HepG2 (cell line): ENCODE results near the gene ANAPC2. TPM values are rescaled to one million over a fixed set of nuclear protein-coding genes. Genes with fewer than 3 reads are reported as not detected.
A peak's percentile ranks its signal among the peaks of the same experiment; 100 is the strongest.

Source experiments
- DR1 ChIP-seq: sonication (generic); formaldehyde crosslinking; IDR thresholded peaks from 2 replicates; pipeline ENCODE4 v1.8.0; 2021; ENCODE audit warnings: mild to moderate bottlenecking, missing genetic modification reagents, inconsistent platforms
- IRX3 ChIP-seq: sonication (generic); formaldehyde crosslinking; IDR thresholded peaks from 2 replicates; pipeline ENCODE4 v1.8.1; 2023; ENCODE audit warnings: mild to moderate bottlenecking, low read depth, missing genetic modification reagents, borderline replicate concordance
- MAFG ChIP-seq: sonication (generic); formaldehyde crosslinking; IDR thresholded peaks from 2 replicates; pipeline ENCODE4 v1.5.1; 2020; ENCODE audit warnings: mild to moderate bottlenecking, missing genetic modification reagents
- MBNL3 ChIP-seq: fragments of 250-450 bp; sonication (Bioruptor Pico); conservative IDR thresholded peaks from 2 replicates; pipeline ENCODE4 v1.8.0; 2022; ENCODE audit warnings: mild to moderate bottlenecking, inconsistent platforms
- MEIS1 ChIP-seq: sonication (generic); formaldehyde crosslinking; IDR thresholded peaks from 2 replicates; pipeline ENCODE4 v1.9.0; 2021; ENCODE audit warnings: mild to moderate bottlenecking, missing genetic modification reagents, moderate library complexity, borderline replicate concordance
- MTA1 ChIP-seq: sonication (generic); formaldehyde crosslinking; IDR thresholded peaks from 2 replicates; pipeline ENCODE4 v1.4.0; 2020; ENCODE audit warnings: missing genetic modification reagents, mild to moderate bottlenecking, borderline replicate concordance
- MTA3 ChIP-seq: sonication (generic); formaldehyde crosslinking; IDR thresholded peaks from 2 replicates; pipeline ENCODE4 v1.4.0; 2020; ENCODE audit warnings: missing genetic modification reagents
- NR2C2 ChIP-seq: sonication (generic); formaldehyde crosslinking; IDR thresholded peaks from 2 replicates; pipeline ENCODE4 v1.4.0; 2020; ENCODE audit warnings: missing genetic modification reagents, mild to moderate bottlenecking, moderate library complexity, borderline replicate concordance
- PAWR ChIP-seq: sonication (generic); formaldehyde crosslinking; IDR thresholded peaks from 2 replicates; pipeline ENCODE4 v1.4.0; 2020; ENCODE audit warnings: missing genetic modification reagents, mild to moderate bottlenecking, borderline replicate concordance
- RBFOX2 ChIP-seq: fragments of 200-400 bp; formaldehyde crosslinking; IDR thresholded peaks from 2 replicates; pipeline ENCODE4 v1.6.1; 2017; ENCODE audit warnings: low read depth, mild to moderate bottlenecking, low read length
- RBM22 ChIP-seq: fragments of 200-400 bp; formaldehyde crosslinking; optimal IDR thresholded peaks from 2 replicates; pipeline ENCODE3; 2017; ENCODE audit warnings: mild to moderate bottlenecking, low read length, moderate library complexity
- SMAD9 ChIP-seq: sonication (generic); formaldehyde crosslinking; IDR thresholded peaks from 2 replicates; pipeline ENCODE4 v1.5.1; 2020; ENCODE audit warnings: mild to moderate bottlenecking, missing genetic modification reagents
- SOX13 ChIP-seq, 3 experiments: fragments of 450-650 bp in 1 of 3; sonication (generic) in 1 of 3; formaldehyde crosslinking in 1 of 3; IDR thresholded peaks in 2 of 3; conservative IDR thresholded peaks in 1 of 3; 2 replicates each; pipeline versions ENCODE4 v1.5.0 to v1.6.1; 2016 to 2020; ENCODE audit warnings: antibody characterized with exemption in 1 of 3, mild to moderate bottlenecking in 1 of 3, missing compliant biosample characterization in 1 of 3, missing genetic modification reagents in 1 of 3, moderate library complexity in 1 of 3
- TSC22D2 ChIP-seq: sonication (generic); formaldehyde crosslinking; IDR thresholded peaks from 2 replicates; pipeline ENCODE4 v1.5.1; 2020; ENCODE audit warnings: missing genetic modification reagents, mild to moderate bottlenecking, borderline replicate concordance
- ZBTB42 ChIP-seq: sonication (generic); formaldehyde crosslinking; IDR thresholded peaks from 2 replicates; pipeline ENCODE4 v1.5.0; 2020; ENCODE audit warnings: mild to moderate bottlenecking, missing genetic modification reagents
- ZNF138 ChIP-seq: sonication (generic); formaldehyde crosslinking; IDR thresholded peaks from 2 replicates; pipeline ENCODE4 v1.5.0; 2020; ENCODE audit warnings: mild to moderate bottlenecking, low read depth, missing genetic modification reagents
- ZNF234 ChIP-seq: sonication (generic); formaldehyde crosslinking; conservative IDR thresholded peaks from 2 replicates; pipeline ENCODE4 v1.5.1; 2020; ENCODE audit warnings: mild to moderate bottlenecking, missing genetic modification reagents
- ZNF253 ChIP-seq: sonication (generic); formaldehyde crosslinking; IDR thresholded peaks from 2 replicates; pipeline ENCODE4 v1.8.0; 2022; ENCODE audit warnings: mild to moderate bottlenecking, missing genetic modification reagents, borderline replicate concordance
- ZNF34 ChIP-seq: sonication (generic); formaldehyde crosslinking; IDR thresholded peaks from 2 replicates; pipeline ENCODE4 v1.4.0; 2020; ENCODE audit warnings: mild to moderate bottlenecking, missing genetic modification reagents, borderline replicate concordance
- ZNF704 ChIP-seq: sonication (generic); formaldehyde crosslinking; IDR thresholded peaks from 2 replicates; pipeline ENCODE4 v1.8.1; 2023; ENCODE audit warnings: mild to moderate bottlenecking, inconsistent platforms, moderate library complexity, missing genetic modification reagents, borderline replicate concordance
- polyA plus RNA-seq, 8 experiments: library from polyadenylated mRNA; depleted of rRNA in 3 of 8; stranded (reverse) in 7 of 8; unstranded in 1 of 8; fragments of >200 nt; fragmentation: Illumina TruSeq in 4 of 8; extraction: Trizol in 4 of 8; gene quantifications; 2 replicates each; pipeline versions ENCODE4 v1.2.1 to v1.2.3, GENCODE V29; 2011 to 2016; ENCODE audit warnings: low read depth in 4 of 8, missing spikeins in 1 of 8, mixed read lengths in 1 of 8; ENCODE audit not compliant: insufficient read depth in 1 of 8
- total RNA-seq, 5 experiments: library from RNA; depleted of rRNA; stranded (reverse); fragments of >200 nt; fragmentation: Illumina TruSeq; extraction: Trizol; gene quantifications; 2 replicates each; pipeline ENCODE4 v1.2.3, GENCODE V29; 2016; ENCODE audit warnings: low read depth in 1 of 5
- TF ChIP-seq, protein P1 (sequence below): IDR thresholded peaks from 2 replicates; pipeline ENCODE4 v1.6.1; 2016; ENCODE audit warnings: low read depth
- TF ChIP-seq, protein P2 (sequence below), 2 experiments: IDR thresholded peaks; 2 replicates each; pipeline ENCODE4 v1.6.1; 2011 to 2012; ENCODE audit warnings: low read length in 2 of 2, borderline replicate concordance in 1 of 2, low read depth in 1 of 2, mild to moderate bottlenecking in 1 of 2, moderate library complexity in 1 of 2

ANAPC2 gene
- total and polyA plus RNA-seq, 2 of the 13 experiments (the other 11 are each of a cell fraction or from before 2014, with no cell fraction given), result 12.3 to 15.4 TPM

- TF ChIP-seq SOX13 (IDR thresholded peaks at IDR 0.05), result no peak
- no peak for TF ChIP-seq SOX13 (CRISPR knock-in tag; conservative IDR thresholded peaks at IDR 0.05 in 1 of 2, IDR thresholded peaks at IDR 0.05 in 1 of 2)
- no peak for TF ChIP-seq SMAD9 (CRISPR knock-in tag)
- TF ChIP-seq MEIS1 (CRISPR knock-in tag), result no peak
- no peak for TF ChIP-seq IRX3 (CRISPR knock-in tag)
- TF ChIP-seq, protein P1, sequence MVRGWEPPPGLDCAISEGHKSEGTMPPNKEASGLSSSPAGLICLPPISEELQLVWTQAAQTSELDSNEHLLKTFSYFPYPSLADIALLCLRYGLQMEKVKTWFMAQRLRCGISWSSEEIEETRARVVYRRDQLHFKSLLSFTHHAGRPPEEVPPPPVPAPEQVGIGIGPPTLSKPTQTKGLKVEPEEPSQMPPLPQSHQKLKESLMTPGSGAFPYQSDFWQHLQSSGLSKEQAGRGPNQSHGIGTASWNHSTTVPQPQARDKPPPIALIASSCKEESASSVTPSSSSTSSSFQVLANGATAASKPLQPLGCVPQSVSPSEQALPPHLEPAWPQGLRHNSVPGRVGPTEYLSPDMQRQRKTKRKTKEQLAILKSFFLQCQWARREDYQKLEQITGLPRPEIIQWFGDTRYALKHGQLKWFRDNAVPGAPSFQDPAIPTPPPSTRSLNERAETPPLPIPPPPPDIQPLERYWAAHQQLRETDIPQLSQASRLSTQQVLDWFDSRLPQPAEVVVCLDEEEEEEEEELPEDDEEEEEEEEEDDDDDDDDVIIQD (CRISPR knock-in tag), result no peak; the same call in 1 of the 2 replicates
- TF ChIP-seq ZNF138 (CRISPR knock-in tag), result no peak
- TF ChIP-seq MBNL3 (CRISPR knock-in tag), result no peak
- peak; percentile 78; the same call in 1 of the 2 replicates for TF ChIP-seq MTA1 (CRISPR knock-in tag)
- no peak for TF ChIP-seq ZNF253 (CRISPR knock-in tag)
- TF ChIP-seq RBM22, result no peak
- TF ChIP-seq MTA3 (CRISPR knock-in tag), result no peak
- 0 out of 2 replicates have a peak, but pooled peaks have one; percentile 53 for TF ChIP-seq ZNF234 (CRISPR knock-in tag)
- no peak for TF ChIP-seq MAFG (CRISPR knock-in tag)
- TF ChIP-seq ZNF34 (CRISPR knock-in tag), result peak; percentile 72; the same call in 1 of the 2 replicates
- TF ChIP-seq ZBTB42 (CRISPR knock-in tag), result no peak
- TF ChIP-seq, protein P2, sequence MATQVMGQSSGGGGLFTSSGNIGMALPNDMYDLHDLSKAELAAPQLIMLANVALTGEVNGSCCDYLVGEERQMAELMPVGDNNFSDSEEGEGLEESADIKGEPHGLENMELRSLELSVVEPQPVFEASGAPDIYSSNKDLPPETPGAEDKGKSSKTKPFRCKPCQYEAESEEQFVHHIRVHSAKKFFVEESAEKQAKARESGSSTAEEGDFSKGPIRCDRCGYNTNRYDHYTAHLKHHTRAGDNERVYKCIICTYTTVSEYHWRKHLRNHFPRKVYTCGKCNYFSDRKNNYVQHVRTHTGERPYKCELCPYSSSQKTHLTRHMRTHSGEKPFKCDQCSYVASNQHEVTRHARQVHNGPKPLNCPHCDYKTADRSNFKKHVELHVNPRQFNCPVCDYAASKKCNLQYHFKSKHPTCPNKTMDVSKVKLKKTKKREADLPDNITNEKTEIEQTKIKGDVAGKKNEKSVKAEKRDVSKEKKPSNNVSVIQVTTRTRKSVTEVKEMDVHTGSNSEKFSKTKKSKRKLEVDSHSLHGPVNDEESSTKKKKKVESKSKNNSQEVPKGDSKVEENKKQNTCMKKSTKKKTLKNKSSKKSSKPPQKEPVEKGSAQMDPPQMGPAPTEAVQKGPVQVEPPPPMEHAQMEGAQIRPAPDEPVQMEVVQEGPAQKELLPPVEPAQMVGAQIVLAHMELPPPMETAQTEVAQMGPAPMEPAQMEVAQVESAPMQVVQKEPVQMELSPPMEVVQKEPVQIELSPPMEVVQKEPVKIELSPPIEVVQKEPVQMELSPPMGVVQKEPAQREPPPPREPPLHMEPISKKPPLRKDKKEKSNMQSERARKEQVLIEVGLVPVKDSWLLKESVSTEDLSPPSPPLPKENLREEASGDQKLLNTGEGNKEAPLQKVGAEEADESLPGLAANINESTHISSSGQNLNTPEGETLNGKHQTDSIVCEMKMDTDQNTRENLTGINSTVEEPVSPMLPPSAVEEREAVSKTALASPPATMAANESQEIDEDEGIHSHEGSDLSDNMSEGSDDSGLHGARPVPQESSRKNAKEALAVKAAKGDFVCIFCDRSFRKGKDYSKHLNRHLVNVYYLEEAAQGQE (IDR thresholded peaks at IDR 0.05; ENCODE audit: borderline replicate concordance in 1 of 2, low read depth in 1 of 2, low read length in 2 of 2), result no peak; a peak in 1 of 4 replicates
- TF ChIP-seq RBFOX2, result peak; percentile 68
- TF ChIP-seq ZNF704, result no peak
- TF ChIP-seq DR1, result no peak
- no peak for TF ChIP-seq PAWR (CRISPR knock-in tag)
- TF ChIP-seq TSC22D2 (CRISPR knock-in tag), result no peak
- TF ChIP-seq NR2C2, result peak; percentile 98
Observed at GRCh38 chr9:137229903-137230704, 41.7 kb upstream of the ANAPC2 start (continued).
